Kidney epithelial cell (primary cell): ENCODE data around the gene HSPBP1. TPM values are rescaled to one million over a fixed set of nuclear protein-coding genes. Genes with fewer than 3 reads are reported as not detected.

ENCODE experiments used
- DNase-seq: peaks from one replicate; pipeline ENCODE4 v3.0.0-alpha.2; 2010; ENCODE audit warnings: low read depth
- H3K27me3 ChIP-seq: 2 replicates; pipeline ENCODE4 v1.6.0; 2011; ENCODE audit warnings: low read length; ENCODE audit not compliant: control insufficient read depth, insufficient read depth
- H3K36me3 ChIP-seq: 2 replicates; pipeline ENCODE4 v1.5.1; 2011; ENCODE audit warnings: low read length; ENCODE audit not compliant: control insufficient read depth, insufficient read depth
- H3K4me3 ChIP-seq: 2 replicates; pipeline ENCODE4 v1.5.1; 2011; ENCODE audit warnings: low read depth, mild to moderate bottlenecking, control low read depth, low read length
- total RNA-seq: library from RNA; depleted of rRNA; stranded (reverse); fragments of >200 nt; gene quantifications from 2 replicates; pipeline ENCODE4 v1.2.3, GENCODE V29; 2015
- TF ChIP-seq, protein P1 (sequence below): IDR thresholded peaks from 2 replicates; pipeline ENCODE4 v1.5.1; 2011; ENCODE audit warnings: mild to moderate bottlenecking, moderate library complexity, low read length, control low read depth, inconsistent platforms; ENCODE audit not compliant: insufficient read depth, poor library complexity, severe bottlenecking

HSPBP1 gene
- total RNA-seq, 1 donor from 2014 or later, result 64.3 TPM

DNA sequence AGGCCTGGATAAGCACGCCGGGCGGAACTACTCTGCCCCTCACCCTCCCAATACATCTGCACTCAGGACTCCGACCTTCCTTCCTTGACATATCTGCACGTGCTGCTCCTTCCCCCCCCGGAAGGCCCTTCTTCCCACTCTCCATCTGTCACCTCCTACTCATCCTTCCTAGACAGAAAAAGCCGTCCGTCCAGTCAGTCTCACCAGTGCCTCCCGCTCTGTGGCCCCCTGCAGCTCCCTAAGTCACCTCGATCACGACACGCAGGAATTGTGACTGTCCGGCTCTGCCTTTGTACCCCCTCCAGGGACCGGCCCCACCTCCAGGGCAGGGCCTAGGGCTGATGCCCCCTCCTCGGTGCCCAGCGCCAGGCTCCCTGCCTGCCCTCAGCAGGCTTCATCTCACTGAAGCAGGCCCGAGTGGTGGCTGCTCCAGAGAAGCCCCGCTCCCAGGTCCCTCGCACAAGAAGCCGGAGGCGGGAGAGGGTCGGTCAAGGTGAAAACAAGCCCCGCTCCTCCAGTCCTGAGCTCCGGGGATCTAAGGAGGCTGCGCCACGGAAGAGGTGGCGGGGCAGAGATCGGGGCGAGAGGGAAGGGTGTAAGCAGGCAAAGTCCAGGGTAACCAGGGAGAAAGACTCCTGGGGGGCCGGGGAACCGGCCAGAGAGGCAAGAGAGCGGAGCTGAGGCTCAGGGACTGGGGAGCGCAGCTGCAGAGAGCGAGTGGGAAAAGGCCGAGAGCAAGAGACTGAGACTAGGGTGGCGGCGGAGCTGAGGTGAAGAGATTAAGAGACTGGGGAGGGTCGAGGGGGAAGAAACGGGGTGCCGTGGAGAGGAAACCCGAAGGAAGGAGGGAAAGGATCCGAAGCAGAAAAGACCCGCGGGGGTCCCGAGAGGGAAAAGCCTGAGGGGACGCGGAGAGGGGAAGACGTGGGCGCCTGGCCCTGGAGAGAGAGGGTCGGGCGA, 22.2 kb downstream of the HSPBP1 start:
- DNase-seq, result no peak
- peak overlapping the region; percentile 90 for H3K4me3 ChIP-seq
- H3K27me3 ChIP-seq, result no peaks in the 10 kb centered on the region
- TF ChIP-seq, protein P1, sequence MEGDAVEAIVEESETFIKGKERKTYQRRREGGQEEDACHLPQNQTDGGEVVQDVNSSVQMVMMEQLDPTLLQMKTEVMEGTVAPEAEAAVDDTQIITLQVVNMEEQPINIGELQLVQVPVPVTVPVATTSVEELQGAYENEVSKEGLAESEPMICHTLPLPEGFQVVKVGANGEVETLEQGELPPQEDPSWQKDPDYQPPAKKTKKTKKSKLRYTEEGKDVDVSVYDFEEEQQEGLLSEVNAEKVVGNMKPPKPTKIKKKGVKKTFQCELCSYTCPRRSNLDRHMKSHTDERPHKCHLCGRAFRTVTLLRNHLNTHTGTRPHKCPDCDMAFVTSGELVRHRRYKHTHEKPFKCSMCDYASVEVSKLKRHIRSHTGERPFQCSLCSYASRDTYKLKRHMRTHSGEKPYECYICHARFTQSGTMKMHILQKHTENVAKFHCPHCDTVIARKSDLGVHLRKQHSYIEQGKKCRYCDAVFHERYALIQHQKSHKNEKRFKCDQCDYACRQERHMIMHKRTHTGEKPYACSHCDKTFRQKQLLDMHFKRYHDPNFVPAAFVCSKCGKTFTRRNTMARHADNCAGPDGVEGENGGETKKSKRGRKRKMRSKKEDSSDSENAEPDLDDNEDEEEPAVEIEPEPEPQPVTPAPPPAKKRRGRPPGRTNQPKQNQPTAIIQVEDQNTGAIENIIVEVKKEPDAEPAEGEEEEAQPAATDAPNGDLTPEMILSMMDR, result no peak
- H3K36me3 ChIP-seq, result no peaks in the 10 kb centered on the region

- no peak for DNase-seq
- TF ChIP-seq, protein P1, result no peak
- no peaks in the 10 kb centered on the region for H3K36me3 ChIP-seq
Measured at GRCh38 chr19:55256562-55257460, 23.1 kb downstream of the HSPBP1 start.

DNA sequence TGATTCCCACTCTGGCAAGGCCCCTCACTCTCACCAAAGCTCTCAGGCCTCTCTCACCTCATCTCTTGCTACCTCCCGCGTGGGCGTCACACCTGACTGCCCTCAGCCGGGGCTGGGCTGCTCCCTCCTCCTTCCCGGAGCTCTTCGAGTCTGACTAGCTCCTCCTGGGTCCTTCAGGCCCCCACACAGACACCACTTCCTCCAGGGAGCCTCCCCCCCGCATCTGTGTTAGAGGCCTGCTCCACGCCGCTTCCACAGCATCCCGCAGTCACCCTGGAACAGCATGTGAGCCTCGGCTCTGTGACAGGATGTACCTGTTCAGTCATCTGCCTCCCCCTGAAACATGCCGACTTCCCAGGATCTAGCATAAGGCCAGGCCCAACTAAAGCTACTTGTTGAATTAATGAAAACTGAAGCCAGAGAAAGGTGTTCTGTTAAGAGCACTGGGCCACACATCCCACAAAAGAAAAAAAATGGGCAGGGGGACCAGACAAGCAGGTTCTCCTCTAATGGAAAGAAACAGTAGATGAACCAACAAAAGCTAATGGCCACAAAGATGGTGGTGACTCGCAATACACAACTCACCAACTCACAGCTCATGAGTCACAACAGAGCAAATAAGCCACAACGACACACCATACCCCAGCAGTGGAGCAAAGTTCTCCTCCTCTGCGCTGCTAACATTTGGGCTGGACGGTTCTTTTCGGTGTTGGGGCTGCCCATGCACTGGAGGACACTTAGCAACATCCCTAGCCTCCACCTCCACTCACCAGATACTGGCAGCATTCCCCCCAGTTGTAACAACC, 24.1 kb downstream of the HSPBP1 start:
- peak overlapping the region; percentile 10 for H3K4me3 ChIP-seq
- TF ChIP-seq, protein P1, result no peak
- DNase-seq, result no peak

More at GRCh38 chr19:55256562-55257460, 23.1 kb downstream of the HSPBP1 start:
- Histone ChIP-seq H3K4me3 (peak overlapping the region; percentile 90), H3K27me3 (no peaks in the 10 kb centered on the region)

GRCh38 chr19:55254625-55254977, 25.3 kb downstream of the HSPBP1 start:
- no peaks in the 10 kb centered on the region for H3K27me3 ChIP-seq
- H3K36me3 ChIP-seq, result no peaks in the 10 kb centered on the region
- TF ChIP-seq, protein P1, result no peak
- DNase-seq, result no peak
- H3K4me3 ChIP-seq, result no peak overlapping the region

More for the DNA sequence above, 24.1 kb downstream of the HSPBP1 start:
- H3K27me3 ChIP-seq, result no peaks in the 10 kb centered on the region
- H3K36me3 ChIP-seq, result no peaks in the 10 kb centered on the region

DNA sequence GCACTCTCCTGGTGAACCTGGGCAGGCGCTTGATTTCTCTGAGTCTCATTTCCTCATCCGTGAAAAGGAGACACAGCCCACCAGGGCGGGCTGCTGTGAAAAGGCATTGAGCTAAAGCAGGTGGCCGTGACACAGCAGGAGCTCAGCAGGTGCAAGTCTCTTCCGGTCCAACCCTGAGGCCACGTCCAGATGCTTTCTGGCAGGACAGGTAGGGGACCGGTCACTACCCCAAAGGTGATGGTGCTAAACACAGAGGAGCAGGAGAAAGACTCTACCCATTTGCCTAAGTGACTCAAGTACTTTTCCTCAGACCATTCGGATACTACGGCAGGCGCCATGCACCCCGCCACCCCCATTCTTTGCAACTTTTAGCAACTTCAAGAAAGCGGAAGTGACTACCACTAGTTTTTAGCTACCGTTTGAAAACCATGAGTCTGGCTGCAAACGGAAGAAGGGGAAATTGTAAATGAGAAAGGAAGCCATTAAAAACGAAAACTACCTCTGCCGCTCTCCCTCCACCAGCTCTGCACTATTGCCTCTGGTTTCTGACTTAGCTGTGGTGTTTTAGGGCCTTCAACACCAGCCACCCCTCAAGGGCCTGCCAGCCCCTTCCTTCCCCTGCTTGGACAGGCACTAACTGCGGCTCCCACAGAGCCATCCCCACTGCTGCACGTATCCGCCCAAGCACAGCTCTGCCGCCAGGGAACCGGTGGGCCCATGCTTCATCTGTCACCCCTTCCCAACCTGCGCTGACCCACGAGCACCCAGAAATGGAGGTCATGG, 25.9 kb downstream of the HSPBP1 start:
- H3K27me3 ChIP-seq, result no peaks in the 10 kb centered on the region
- TF ChIP-seq, protein P1, result no peak
- H3K36me3 ChIP-seq, result no peaks in the 10 kb centered on the region
- no peak for DNase-seq
- H3K4me3 ChIP-seq, result no peak overlapping the region
